CD14-positive monocyte (primary cell): ENCODE data around the gene CYTH1. TPM values are rescaled to one million over a fixed set of nuclear protein-coding genes. Genes with fewer than 3 reads are reported as not detected.

Experiments used
- DNase-seq, 3 donors: peaks; one replicate each; pipeline ENCODE4 v3.0.0-alpha.2; 2011 to 2022
- H2AFZ ChIP-seq: 2 replicates; pipeline ENCODE4 v1.6.0; 2012; ENCODE audit warnings: mild to moderate bottlenecking, low read depth, low read length, inconsistent platforms; ENCODE audit not compliant: insufficient read depth, poor library complexity, severe bottlenecking
- H3K27ac ChIP-seq, 2 donors: 1 replicate in 1 of 2; 2 replicates in 1 of 2; pipeline ENCODE4 v1.5.1; 2012 to 2013; ENCODE audit warnings: low read length in 2 of 2, control low read depth in 1 of 2, inconsistent platforms in 1 of 2, low read depth in 1 of 2, mild to moderate bottlenecking in 1 of 2
- H3K27me3 ChIP-seq, 2 donors: one replicate each; pipeline versions ENCODE4 v1.6.0 to v1.6.1; 2011 to 2013; ENCODE audit warnings: low read length in 2 of 2; ENCODE audit not compliant: control insufficient read depth in 2 of 2, insufficient read depth in 2 of 2
- H3K36me3 ChIP-seq, 2 donors: replicated peaks in 1 of 2; 1 replicate in 1 of 2; 2 replicates in 1 of 2; pipeline versions ENCODE4 v1.5.1 to v1.6.1; 2012 to 2013; ENCODE audit warnings: low read length in 2 of 2, control low read depth in 1 of 2, inconsistent platforms in 1 of 2, mild to moderate bottlenecking in 1 of 2; ENCODE audit not compliant: insufficient read depth in 2 of 2, control insufficient read depth in 1 of 2
- H3K4me1 ChIP-seq, 2 donors: 1 replicate in 1 of 2; 2 replicates in 1 of 2; pipeline versions ENCODE4 v1.5.1 to v1.6.1; 2012 to 2013; ENCODE audit warnings: low read length in 2 of 2, control low read depth in 1 of 2, inconsistent platforms in 1 of 2, mild to moderate bottlenecking in 1 of 2, moderate library complexity in 1 of 2; ENCODE audit not compliant: insufficient read depth in 2 of 2, control insufficient read depth in 1 of 2
- H3K4me2 ChIP-seq: replicated peaks from 2 replicates; pipeline ENCODE3; 2012; ENCODE audit warnings: low read length, moderate library complexity, mild to moderate bottlenecking; ENCODE audit not compliant: poor library complexity, severe bottlenecking; ENCODE audit errors: extremely low read depth
- H3K4me3 ChIP-seq, 3 experiments: fragments of 200-600 bp in 1 of 3; sonication (generic) in 1 of 3; replicated peaks in 1 of 3; 1 replicate in 2 of 3; 2 replicates in 1 of 3; pipeline ENCODE4 v1.5.1; 2011 to 2013; ENCODE audit warnings: low read length in 3 of 3, mild to moderate bottlenecking in 3 of 3, control low read depth in 2 of 3, low read depth in 2 of 3, inconsistent platforms in 1 of 3, moderate library complexity in 1 of 3
- H3K79me2 ChIP-seq: 2 replicates; pipeline ENCODE4 v1.6.0; 2012; ENCODE audit warnings: mild to moderate bottlenecking, control low read depth, inconsistent platforms, low read length, moderate library complexity; ENCODE audit not compliant: insufficient read depth
- H3K9ac ChIP-seq: 2 replicates; pipeline ENCODE4 v1.6.0; 2017; ENCODE audit warnings: low read length, mild to moderate bottlenecking; ENCODE audit not compliant: insufficient read depth, poor library complexity, severe bottlenecking
- H3K9me3 ChIP-seq, 2 donors: replicated peaks in 1 of 2; 1 replicate in 1 of 2; 2 replicates in 1 of 2; pipeline versions ENCODE4 v1.5.1 to v1.6.1; 2012 to 2013; ENCODE audit warnings: low read length in 2 of 2, control low read depth in 1 of 2; ENCODE audit not compliant: control insufficient read depth in 1 of 2, insufficient read depth in 1 of 2
- H4K20me1 ChIP-seq: 2 replicates; pipeline ENCODE4 v1.6.0; 2012; ENCODE audit warnings: mild to moderate bottlenecking, low read length, control low read depth, moderate library complexity; ENCODE audit not compliant: insufficient read depth
- H3K27ac Mint-ChIP-seq, 7 donors: one replicate each; pipeline ENCODE4 v1.8.0; 2020; ENCODE audit warnings: mild to moderate bottlenecking in 7 of 7, mixed read lengths in 7 of 7, moderate library complexity in 6 of 7, inconsistent platforms in 2 of 7
- H3K27me3 Mint-ChIP-seq, 3 donors: one replicate each; pipeline ENCODE4 v1.8.0; 2021 to 2022; ENCODE audit warnings: low read depth in 3 of 3, mild to moderate bottlenecking in 3 of 3, mixed read lengths in 3 of 3, moderate library complexity in 3 of 3, inconsistent platforms in 1 of 3
- H3K36me3 Mint-ChIP-seq, 2 donors: one replicate each; pipeline ENCODE4 v1.8.0; 2020; ENCODE audit warnings: mixed read lengths in 2 of 2, inconsistent platforms in 1 of 2, mild to moderate bottlenecking in 1 of 2
- H3K4me1 Mint-ChIP-seq: one replicate; pipeline ENCODE4 v1.8.0; 2020; ENCODE audit warnings: mild to moderate bottlenecking, mixed read lengths
- H3K4me3 Mint-ChIP-seq, 2 donors: one replicate each; pipeline ENCODE4 v1.8.0; 2020; ENCODE audit warnings: mild to moderate bottlenecking in 2 of 2, mixed read lengths in 2 of 2, moderate library complexity in 1 of 2
- H3K9me3 Mint-ChIP-seq, 7 donors: one replicate each; pipeline ENCODE4 v1.8.0; 2020 to 2022; ENCODE audit warnings: mixed read lengths in 7 of 7, mild to moderate bottlenecking in 6 of 7, moderate library complexity in 6 of 7, inconsistent platforms in 2 of 7
- WGBS: methylation state at CpG from one replicate; pipeline ENCODE4 v1.1.5; 2013; ENCODE audit warnings: missing lambda C conversion rate; ENCODE audit not compliant: insufficient coverage; 5-methylcytosine and 5-hydroxymethylcytosine counted together
- intact Hi-C, 2 donors: fragments of 100-400 bp; cut with micrococcal nuclease; formaldehyde crosslinking; loops; one replicate each; pipeline versions ENCODE4 v1.15.0 to v1.15.1; 2023
- polyA plus RNA-seq, 3 donors: library from polyadenylated mRNA; depleted of rRNA in 1 of 3; unstranded in 2 of 3; stranded (reverse) in 1 of 3; fragments of 300-500 nt in 2 of 3; fragments of >200 nt in 1 of 3; fragmentation: Illumina TruSeq in 2 of 3; gene quantifications; 1 replicate in 2 of 3; 2 replicates in 1 of 3; pipeline ENCODE4 v1.2.3, GENCODE V29; 2012 to 2021
- TF ChIP-seq, protein P1 (sequence below): fragments of 200-600 bp; IDR thresholded peaks from one replicate; pipeline ENCODE4 v1.8.0; 2022; ENCODE audit warnings: antibody characterized with exemption, mild to moderate bottlenecking

The CYTH1 gene
- polyA plus RNA-seq, 3 donors: 68.6 to 211 (median 80.9) TPM

DNA sequence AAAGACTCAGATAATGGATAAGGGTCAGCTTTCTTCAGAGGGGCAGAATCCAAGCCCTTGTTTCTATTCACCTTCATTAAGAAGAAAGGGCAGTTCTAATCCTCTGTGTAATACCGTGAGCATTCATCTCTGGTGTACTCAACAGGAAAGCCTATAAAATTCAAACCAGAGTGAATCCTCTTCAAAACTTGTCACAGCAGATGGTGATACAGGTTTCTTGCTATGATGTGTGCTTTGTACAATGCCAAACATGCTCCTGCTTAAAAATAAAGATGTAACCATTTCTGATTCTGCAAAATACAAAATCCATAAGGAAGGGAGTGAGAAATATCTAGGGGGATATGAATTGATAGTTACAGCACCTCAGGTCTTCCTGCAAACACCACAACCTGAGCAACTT is 49.7 kb downstream of the CYTH1 start:
- peaks cover 100% of the 10 kb centered on the region for H3K79me2 ChIP-seq
- Mint-ChIP-seq H3K27me3 (peaks cover 0 to 3% (median 0%) of the 10 kb centered on the region in 3 donors), H3K4me1 (peaks cover 66% of the 10 kb centered on the region), H3K27ac (peak overlapping the region in 2 of 7 donors; percentile 37 to 68), H3K36me3 (peaks cover 19 to 20% of the 10 kb centered on the region in 2 donors), H3K9me3 (peaks cover 0 to 1% (median 0%) of the 10 kb centered on the region in 7 donors), H3K4me3 (no peak overlapping the region)
- H4K20me1 ChIP-seq: peaks cover 100% of the 10 kb centered on the region
- TF ChIP-seq, protein P1, sequence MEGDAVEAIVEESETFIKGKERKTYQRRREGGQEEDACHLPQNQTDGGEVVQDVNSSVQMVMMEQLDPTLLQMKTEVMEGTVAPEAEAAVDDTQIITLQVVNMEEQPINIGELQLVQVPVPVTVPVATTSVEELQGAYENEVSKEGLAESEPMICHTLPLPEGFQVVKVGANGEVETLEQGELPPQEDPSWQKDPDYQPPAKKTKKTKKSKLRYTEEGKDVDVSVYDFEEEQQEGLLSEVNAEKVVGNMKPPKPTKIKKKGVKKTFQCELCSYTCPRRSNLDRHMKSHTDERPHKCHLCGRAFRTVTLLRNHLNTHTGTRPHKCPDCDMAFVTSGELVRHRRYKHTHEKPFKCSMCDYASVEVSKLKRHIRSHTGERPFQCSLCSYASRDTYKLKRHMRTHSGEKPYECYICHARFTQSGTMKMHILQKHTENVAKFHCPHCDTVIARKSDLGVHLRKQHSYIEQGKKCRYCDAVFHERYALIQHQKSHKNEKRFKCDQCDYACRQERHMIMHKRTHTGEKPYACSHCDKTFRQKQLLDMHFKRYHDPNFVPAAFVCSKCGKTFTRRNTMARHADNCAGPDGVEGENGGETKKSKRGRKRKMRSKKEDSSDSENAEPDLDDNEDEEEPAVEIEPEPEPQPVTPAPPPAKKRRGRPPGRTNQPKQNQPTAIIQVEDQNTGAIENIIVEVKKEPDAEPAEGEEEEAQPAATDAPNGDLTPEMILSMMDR: no peak
- H3K36me3 ChIP-seq: peaks cover 3 to 15% of the 10 kb centered on the region in 2 donors
- H3K27me3 ChIP-seq: no peaks in the 10 kb centered on the region
- H3K9me3 ChIP-seq: no peaks in the 10 kb centered on the region
- no peak overlapping the region for H3K9ac ChIP-seq
- WGBS: no CpG with 5 or more reads among the region's 1 CpG
- intact Hi-C loops: no loop called here
- H2AFZ ChIP-seq: no peak overlapping the region
- no peak overlapping the region for H3K4me3 ChIP-seq
- peak overlapping the region in 1 of 2 donors; percentile 0 for H3K27ac ChIP-seq
- DNase-seq: no peak
- H3K4me1 ChIP-seq: peaks cover 20 to 44% of the 10 kb centered on the region in 2 donors
- no peak overlapping the region for H3K4me2 ChIP-seq

DNA sequence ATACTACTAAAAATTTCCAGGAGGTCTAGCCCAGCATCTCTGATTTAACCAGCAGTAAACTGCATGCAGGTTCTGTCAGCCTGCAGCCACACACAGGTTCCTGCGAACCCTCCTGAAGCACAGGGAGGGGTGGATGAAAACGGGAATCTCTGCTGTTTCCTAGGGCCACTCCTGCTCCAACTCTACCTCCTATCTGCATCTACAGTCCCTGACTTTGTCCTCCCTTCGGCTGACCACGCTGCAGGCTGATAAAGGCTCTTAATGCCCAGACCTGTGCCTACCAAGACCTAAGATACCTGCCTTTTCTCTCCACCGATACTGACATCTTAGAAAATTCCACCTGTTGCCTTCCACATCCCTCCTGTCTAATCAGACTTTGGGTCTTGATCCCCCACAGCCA is 50.2 kb downstream of the CYTH1 start:
- Histone ChIP-seq H3K27me3 (no peaks in the 10 kb centered on the region), H3K4me2 (no peak overlapping the region), H2AFZ (no peak overlapping the region), H4K20me1 (peaks cover 100% of the 10 kb centered on the region), H3K27ac (peak overlapping the region in 1 of 2 donors; percentile 0), H3K9me3 (no peaks in the 10 kb centered on the region), H3K9ac (no peak overlapping the region), H3K79me2 (peaks cover 100% of the 10 kb centered on the region), H3K36me3 (peaks cover 7 to 20% of the 10 kb centered on the region in 2 donors), H3K4me3 (no peak overlapping the region), H3K4me1 (peaks cover 16 to 44% of the 10 kb centered on the region in 2 donors)
- peak overlapping the region in 4 of 7 donors; percentile 37 to 68 (median 39) for H3K27ac Mint-ChIP-seq
- H3K4me1 Mint-ChIP-seq: peaks cover 63% of the 10 kb centered on the region
- peaks cover 23 to 24% of the 10 kb centered on the region in 2 donors for H3K36me3 Mint-ChIP-seq
- 100% methylated on average over 2 of the region's 5 CpGs for WGBS
- peaks cover 0 to 3% (median 0%) of the 10 kb centered on the region in 3 donors for H3K27me3 Mint-ChIP-seq
- peaks cover 0 to 1% (median 0%) of the 10 kb centered on the region in 7 donors for H3K9me3 Mint-ChIP-seq
- no peak overlapping the region for H3K4me3 Mint-ChIP-seq
- intact Hi-C loops: no loop called here
- no peak for DNase-seq
- TF ChIP-seq, protein P1: no peak
